GM13976 (cell line): ENCODE results near the gene ZNF234.
"Not testable (repeated sequence)": the region's sequence is repeated elsewhere in the genome, so short reads cannot be mapped to it uniquely, and the experiment has no call there.

Source experiments
- DNase-seq: peaks from one replicate; pipeline ENCODE4 v3.0.0; 2012; ENCODE audit warnings: low spot score
- in situ Hi-C: fragments of 300-500 bp; cut with MboI; formaldehyde crosslinking; loops from one replicate; pipeline ENCODE4 v1.12.0; 2022; ENCODE audit warnings: low sequenced_read_pairs, mixed read lengths, inconsistent platforms; ENCODE audit not compliant: unreplicated experiment
- TF ChIP-seq, protein P1 (sequence below): IDR thresholded peaks from 2 replicates; pipeline ENCODE4 v1.5.1; 2012; ENCODE audit warnings: borderline replicate concordance, mild to moderate bottlenecking; ENCODE audit not compliant: insufficient read depth; ENCODE audit errors: extremely low read depth, missing control alignments, control extremely low read depth

The ZNF234 gene

DNA sequence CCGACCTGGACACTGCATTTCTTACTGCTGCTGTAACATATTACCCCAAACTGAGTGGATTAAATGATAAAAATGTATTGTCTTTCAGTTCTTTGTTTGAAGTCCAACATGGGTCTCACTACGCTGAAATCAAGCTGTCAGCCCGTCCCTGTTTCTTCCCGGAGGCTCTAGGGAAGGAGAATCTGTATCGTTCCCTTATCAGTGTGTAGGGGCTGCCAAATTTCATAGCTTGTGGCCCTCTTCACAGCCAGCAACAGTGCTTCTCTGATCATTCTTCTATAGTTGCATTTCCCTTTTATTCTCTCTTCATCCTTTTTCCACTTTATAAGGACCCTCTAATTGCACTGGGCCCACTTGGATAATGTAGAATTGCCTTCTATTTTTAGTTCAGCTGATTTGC lies 10.1 kb downstream of the ZNF234 start:
- TF ChIP-seq, protein P1, sequence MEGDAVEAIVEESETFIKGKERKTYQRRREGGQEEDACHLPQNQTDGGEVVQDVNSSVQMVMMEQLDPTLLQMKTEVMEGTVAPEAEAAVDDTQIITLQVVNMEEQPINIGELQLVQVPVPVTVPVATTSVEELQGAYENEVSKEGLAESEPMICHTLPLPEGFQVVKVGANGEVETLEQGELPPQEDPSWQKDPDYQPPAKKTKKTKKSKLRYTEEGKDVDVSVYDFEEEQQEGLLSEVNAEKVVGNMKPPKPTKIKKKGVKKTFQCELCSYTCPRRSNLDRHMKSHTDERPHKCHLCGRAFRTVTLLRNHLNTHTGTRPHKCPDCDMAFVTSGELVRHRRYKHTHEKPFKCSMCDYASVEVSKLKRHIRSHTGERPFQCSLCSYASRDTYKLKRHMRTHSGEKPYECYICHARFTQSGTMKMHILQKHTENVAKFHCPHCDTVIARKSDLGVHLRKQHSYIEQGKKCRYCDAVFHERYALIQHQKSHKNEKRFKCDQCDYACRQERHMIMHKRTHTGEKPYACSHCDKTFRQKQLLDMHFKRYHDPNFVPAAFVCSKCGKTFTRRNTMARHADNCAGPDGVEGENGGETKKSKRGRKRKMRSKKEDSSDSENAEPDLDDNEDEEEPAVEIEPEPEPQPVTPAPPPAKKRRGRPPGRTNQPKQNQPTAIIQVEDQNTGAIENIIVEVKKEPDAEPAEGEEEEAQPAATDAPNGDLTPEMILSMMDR = no peak
- in situ Hi-C loops = no loop called here
- no peak for DNase-seq

DNA sequence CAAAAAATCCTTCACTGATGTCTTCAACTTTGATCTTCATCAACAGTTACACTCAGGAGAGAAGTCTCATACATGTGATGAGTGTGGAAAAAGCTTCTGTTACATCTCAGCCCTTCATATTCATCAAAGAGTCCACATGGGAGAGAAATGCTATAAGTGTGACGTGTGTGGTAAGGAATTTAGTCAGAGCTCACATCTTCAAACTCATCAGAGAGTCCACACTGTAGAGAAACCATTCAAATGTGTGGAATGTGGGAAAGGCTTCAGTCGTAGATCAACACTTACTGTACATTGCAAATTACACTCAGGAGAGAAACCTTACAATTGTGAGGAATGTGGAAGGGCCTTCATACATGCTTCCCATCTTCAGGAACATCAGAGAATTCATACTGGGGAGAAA lies 15.1 kb downstream of the ZNF234 start:
- in situ Hi-C loops = no loop called here
- no peak for DNase-seq
- TF ChIP-seq, protein P1 = no peak

DNA sequence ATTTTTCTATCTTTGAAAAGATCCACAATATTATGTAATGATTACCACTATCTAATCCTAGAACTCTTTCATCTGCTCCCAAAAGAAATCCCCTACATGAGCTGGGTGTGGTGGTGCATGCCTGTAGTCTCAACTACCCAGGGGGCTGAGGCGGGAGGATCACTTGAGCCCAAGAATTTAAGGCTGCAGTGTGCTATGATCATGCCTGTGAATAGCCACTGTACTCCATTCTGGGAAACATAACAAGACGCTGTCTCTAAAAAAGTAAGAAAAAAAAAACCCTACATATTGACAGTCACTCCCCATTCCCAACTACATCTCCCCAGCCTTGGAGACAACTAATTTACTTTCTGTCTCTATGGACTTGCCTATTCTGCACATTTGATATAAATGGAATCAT lies 22.4 kb downstream of the ZNF234 start:
- DNase-seq = no peak
- in situ Hi-C loops = no loop called here
- TF ChIP-seq, protein P1 = no peak

DNA sequence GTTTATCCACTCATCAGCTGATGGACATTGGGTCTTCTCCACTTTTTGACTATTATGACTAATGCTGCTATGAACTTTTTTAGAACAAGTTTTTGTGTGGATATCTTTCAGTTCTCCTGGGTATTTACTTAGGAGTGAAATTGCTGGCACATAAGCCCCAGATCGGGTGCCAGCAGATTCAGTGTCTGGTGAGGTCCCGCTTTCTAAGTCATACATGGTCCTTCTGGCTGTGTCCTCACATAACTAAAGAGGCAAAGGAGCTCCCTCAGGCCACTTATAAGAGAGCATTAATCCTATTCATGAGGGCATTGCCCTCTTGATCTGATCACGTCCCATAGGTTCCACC lies 22.9 kb downstream of the ZNF234 start:
- DNase-seq = no peak
- in situ Hi-C loops = no loop called here
- TF ChIP-seq, protein P1 = no peak

DNA sequence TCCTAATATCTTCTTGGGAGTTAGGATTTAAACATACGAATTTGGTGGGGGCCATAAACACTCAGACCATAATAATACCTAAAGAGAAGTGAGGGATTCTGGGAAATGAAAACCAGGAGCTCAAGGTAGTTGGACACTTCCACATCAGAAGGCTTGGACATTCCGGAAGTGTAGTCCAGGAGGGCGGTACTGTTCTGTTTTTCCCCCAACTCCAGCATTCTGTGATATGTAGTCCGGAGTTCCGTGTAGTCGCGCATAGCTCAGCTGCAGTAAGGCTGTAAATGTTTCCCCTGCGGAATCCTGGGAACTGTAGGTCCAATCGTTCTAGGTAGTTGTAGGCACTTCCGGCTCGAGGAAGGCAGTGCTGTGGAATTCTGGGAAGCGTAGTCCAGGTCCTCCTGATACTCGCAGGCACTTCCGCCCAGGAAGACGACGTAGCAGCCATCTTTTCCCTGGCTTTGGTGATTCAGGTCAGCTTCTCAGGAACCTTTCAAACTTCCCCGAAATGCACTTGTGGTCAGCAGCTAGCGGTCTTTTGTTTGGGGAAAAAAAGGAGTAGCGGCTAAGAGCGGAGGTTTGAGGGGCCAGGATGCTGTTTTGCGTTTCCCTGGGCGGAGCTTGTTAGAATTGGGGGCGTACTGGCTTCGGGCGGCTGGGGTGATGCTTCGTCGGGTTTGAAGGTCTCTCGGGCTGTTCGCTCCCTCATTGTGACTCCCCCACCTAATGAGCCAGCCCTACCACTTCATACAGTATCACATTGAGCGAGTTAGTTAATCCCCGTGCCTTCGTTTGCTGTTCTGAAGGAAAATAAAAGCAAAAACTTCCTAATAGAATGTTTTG lies 23.5 kb downstream of the ZNF234 start, which contains the start of gene ZNF226:
Gene ZNF226, plus strand, starts transcription at position 428 of the 840 bp plus-strand sequence. CDS start 4,981 bp downstream, outside the sequence.
- TF ChIP-seq, protein P1 = no peak
- peak; percentile 76 for DNase-seq
- in situ Hi-C loops = no loop called here

DNA sequence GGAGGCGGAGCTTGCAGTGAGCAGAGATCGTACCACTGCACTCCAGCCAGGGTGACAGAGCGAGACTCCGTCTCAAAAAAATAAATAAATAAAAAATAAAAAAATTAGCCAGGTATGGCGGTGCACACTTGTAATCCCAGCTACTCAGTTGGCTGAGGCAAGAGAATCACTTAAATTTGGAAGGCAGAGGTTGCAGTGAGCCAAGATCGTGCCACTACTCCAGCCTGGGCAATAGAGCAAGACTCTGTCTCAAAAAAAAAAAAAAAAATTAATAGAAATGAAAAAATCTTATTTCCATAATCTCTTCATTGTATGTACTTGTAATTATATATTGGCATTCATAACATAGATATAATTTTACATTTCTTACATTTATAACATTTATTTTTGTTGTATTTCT lies 29.3 kb downstream of the ZNF234 start:
- DNase-seq, in situ Hi-C loops: not testable (repeated sequence)

DNA sequence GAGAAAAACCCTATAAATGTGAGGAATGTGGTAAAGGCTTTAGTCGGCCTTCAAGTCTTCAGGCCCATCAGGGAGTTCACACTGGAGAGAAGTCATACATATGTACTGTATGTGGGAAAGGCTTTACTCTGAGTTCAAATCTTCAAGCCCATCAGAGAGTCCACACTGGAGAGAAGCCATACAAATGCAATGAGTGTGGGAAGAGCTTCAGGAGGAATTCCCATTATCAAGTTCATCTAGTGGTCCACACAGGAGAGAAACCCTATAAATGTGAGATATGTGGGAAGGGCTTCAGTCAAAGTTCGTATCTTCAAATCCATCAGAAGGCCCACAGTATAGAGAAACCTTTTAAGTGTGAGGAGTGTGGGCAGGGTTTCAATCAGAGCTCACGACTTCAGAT lies 35.2 kb downstream of the ZNF234 start:
- TF ChIP-seq, protein P1 = no peak
- in situ Hi-C loops = no loop called here
- no peak for DNase-seq
